K562 (cell line): ENCODE measurements around the gene TMEM150A. TPM values are rescaled to one million over a fixed set of nuclear protein-coding genes. Genes with fewer than 3 reads are reported as not detected.

ENCODE experiments used
- ATAC-seq: fragments of 200-7000 bp; cut with Tn5 transposase; 3 replicates; pipeline ENCODE4 v1.9.1; 2020; ENCODE audit warnings: moderate library complexity
- BruUV-seq: library from RNA; stranded (reverse); fragments of 400-500 nt; replicated peaks from 2 replicates; lab custom pipeline; 2021; lab: Mats Ljungman, UMichigan
- CTCF ChIA-PET: fragments of 300-600 bp; formaldehyde crosslinking; extraction: SDS; loops from one replicate; lab custom pipeline; 2021; ENCODE audit warnings: low intra/inter-chr PET ratio; lab: Yijun Ruan, JAX
- POLR2A ChIA-PET: fragments of 300-600, 350-650 bp; sonication (Branson Sonifier 250); formaldehyde crosslinking; extraction: SDS; loops from one replicate; lab custom pipeline; 2021; ENCODE audit warnings: antibody characterized with exemption, inconsistent platforms; lab: Yijun Ruan, JAX
- DNase-seq, 4 experiments: peaks; one replicate each; pipeline versions ENCODE4 v3.0.0 to v3.0.0-alpha.2; 2011 to 2018; ENCODE audit warnings: low spot score in 3 of 4, mixed read lengths in 3 of 4; ENCODE audit errors: extremely low read depth in 1 of 4
- FAIRE-seq: peaks from 2 replicates; lab custom pipeline; 2011; peaks lifted over from hg19 to GRCh38; lab: Jason Lieb, UNC
- H2AFZ ChIP-seq: 2 replicates; pipeline ENCODE4 v1.6.0; 2011; ENCODE audit warnings: low read depth, low read length, control low read depth, inconsistent platforms
- H3K27ac ChIP-seq: fragments of 200-600 bp; 3 replicates; pipeline ENCODE4 v1.8.0; 2011; ENCODE audit warnings: low read depth, mild to moderate bottlenecking, control low read depth, inconsistent platforms, low read length, moderate library complexity, mixed read lengths; ENCODE audit errors: extremely low read depth
- H3K27me3 ChIP-seq, 2 experiments: fragments of 300-600 bp in 1 of 2; 2 replicates in 1 of 2; 3 replicates in 1 of 2; pipeline versions ENCODE4 v1.6.0 to v1.8.0; 2011; ENCODE audit warnings: inconsistent platforms in 2 of 2, low read length in 2 of 2, mild to moderate bottlenecking in 1 of 2, mixed read lengths in 1 of 2, moderate library complexity in 1 of 2; ENCODE audit not compliant: control insufficient read depth in 2 of 2, insufficient read depth in 2 of 2
- H3K36me3 ChIP-seq: fragments of 300-600 bp; 3 replicates; pipeline ENCODE4 v1.8.0; 2011; ENCODE audit warnings: mild to moderate bottlenecking, low read length, inconsistent platforms; ENCODE audit not compliant: control insufficient read depth, insufficient read depth
- H3K4me1 ChIP-seq, 2 experiments: fragments of 200-600 bp in 1 of 2; replicated peaks in 1 of 2; 2 replicates in 1 of 2; 3 replicates in 1 of 2; pipeline versions ENCODE4 v1.5.1 to v1.8.0; 2011; ENCODE audit warnings: inconsistent platforms in 2 of 2, low read length in 2 of 2, mild to moderate bottlenecking in 1 of 2, mixed read lengths in 1 of 2, moderate library complexity in 1 of 2; ENCODE audit not compliant: control insufficient read depth in 2 of 2, insufficient read depth in 2 of 2
- H3K4me2 ChIP-seq: 2 replicates; pipeline ENCODE4 v1.6.1; 2011; ENCODE audit warnings: low read length, control low read depth, inconsistent platforms, mixed read lengths; ENCODE audit not compliant: insufficient read depth
- H3K4me3 ChIP-seq: fragments of 200-600 bp; sonication (generic), shearing (Covaris generic); 2 replicates; pipeline ENCODE4 v1.5.1; 2016; ENCODE audit warnings: control low read depth, inconsistent platforms
- H3K79me2 ChIP-seq: fragments of 200-600 bp; 3 replicates; pipeline ENCODE4 v1.8.0; 2011; ENCODE audit warnings: low read length, inconsistent platforms; ENCODE audit not compliant: control insufficient read depth, insufficient read depth
- H3K9ac ChIP-seq, 2 experiments: 2 replicates each; pipeline versions ENCODE4 v1.6.0 to v1.6.1; 2011; ENCODE audit warnings: low read depth in 2 of 2, low read length in 2 of 2, control low read depth in 1 of 2, inconsistent platforms in 1 of 2, mild to moderate bottlenecking in 1 of 2, mixed read lengths in 1 of 2; ENCODE audit not compliant: insufficient read depth in 1 of 2
- H3K9me1 ChIP-seq: one replicate; pipeline ENCODE4 v1.6.0; 2011; ENCODE audit warnings: inconsistent platforms, mild to moderate bottlenecking, low read length, moderate library complexity; ENCODE audit not compliant: control insufficient read depth, insufficient read depth
- H3K9me3 ChIP-seq: replicated peaks from 2 replicates; pipeline ENCODE4 v1.5.1; 2011; ENCODE audit warnings: low read depth, low read length, inconsistent platforms; ENCODE audit not compliant: control insufficient read depth, insufficient read depth
- H4K20me1 ChIP-seq: replicated peaks from 2 replicates; pipeline ENCODE4 v1.6.1; 2011; ENCODE audit warnings: low read length, inconsistent platforms, mixed read lengths; ENCODE audit not compliant: control insufficient read depth, insufficient read depth
- KDM5B ChIP-seq: fragments of 200-600 bp; sonication (generic); IDR thresholded peaks from 2 replicates; pipeline ENCODE4 v1.6.1; 2012; ENCODE audit warnings: low read depth, mild to moderate bottlenecking, moderate library complexity, low read length, control low read depth, inconsistent platforms; ENCODE audit not compliant: insufficient replicate concordance
- MCM2 ChIP-seq: fragments of 450-650 bp; IDR thresholded peaks from 2 replicates; pipeline ENCODE4 v1.6.1; 2017; ENCODE audit warnings: low read depth, mild to moderate bottlenecking
- MTF1 ChIP-seq: fragments of 250-450 bp; sonication (Bioruptor Pico); IDR thresholded peaks from 2 replicates; pipeline ENCODE4 v1.9.0; 2021; ENCODE audit warnings: moderate library complexity, mild to moderate bottlenecking, inconsistent platforms, borderline replicate concordance
- NBN ChIP-seq: fragments of 450-650 bp; IDR thresholded peaks from 2 replicates; pipeline ENCODE4 v1.6.1; 2016; ENCODE audit warnings: low read depth, mild to moderate bottlenecking
- NR1H2 ChIP-seq: sonication (generic); formaldehyde crosslinking; IDR thresholded peaks from 2 replicates; pipeline ENCODE4 v1.4.0; 2020; ENCODE audit warnings: mild to moderate bottlenecking, missing genetic modification reagents
- POLR2H ChIP-seq: IDR thresholded peaks from 2 replicates; pipeline ENCODE4 v1.6.1; 2016; ENCODE audit warnings: missing genetic modification characterization, low read depth, mild to moderate bottlenecking, control low read depth, missing compliant biosample characterization, moderate library complexity
- RFX5 ChIP-seq: IDR thresholded peaks from 2 replicates; pipeline ENCODE4 v1.6.1; 2011; ENCODE audit warnings: low read depth, mild to moderate bottlenecking, improper control_type of control experiment, low read length
- ZNF197 ChIP-seq: fragments of 200-800 bp; sonication (Bioruptor generic); IDR thresholded peaks from 2 replicates; pipeline ENCODE4 v1.6.1; 2016; ENCODE audit warnings: low read depth, missing genetic modification characterization, missing compliant biosample characterization
- ZNF444 ChIP-seq: fragments of 250-450 bp; sonication (Bioruptor Pico); IDR thresholded peaks from 2 replicates; pipeline ENCODE4 v1.4.0; 2020; ENCODE audit warnings: mild to moderate bottlenecking, moderate library complexity
- ZNF717 ChIP-seq: fragments of 250-450 bp; sonication (Bioruptor Pico); IDR thresholded peaks from 2 replicates; pipeline ENCODE4 v1.5.0; 2021
- ZNF76 ChIP-seq: fragments of 250-450 bp; sonication (Bioruptor Pico); IDR thresholded peaks from 2 replicates; pipeline ENCODE4 v1.4.0; 2020; ENCODE audit warnings: mild to moderate bottlenecking, moderate library complexity, borderline replicate concordance
- WGBS: fragments of 100-300 bp; shearing (Covaris generic); methylation state at CpG from one replicate; pipeline ENCODE4 v1.1.6; 2016; ENCODE audit warnings: low coverage, mixed read lengths; ENCODE audit not compliant: insufficient coverage; ENCODE audit errors: missing lambda C conversion rate; 5-methylcytosine and 5-hydroxymethylcytosine counted together
- in situ Hi-C: fragments of 300-500 bp; cut with MboI; formaldehyde crosslinking; loops from 4 replicates; pipeline ENCODE4 v1.15.0; 2018; ENCODE audit warnings: inconsistent platforms, mixed read lengths
- intact Hi-C: fragments of 100-400 bp; cut with micrococcal nuclease; formaldehyde crosslinking; loops from 2 replicates; pipeline ENCODE4 v1.14.2; 2022
- polyA plus RNA-seq, 8 experiments: library from polyadenylated mRNA; depleted of rRNA in 4 of 8; stranded (reverse) in 5 of 8; unstranded in 3 of 8; fragments of >200 nt; fragmentation: Nextera tagmentation in 2 of 8; fragmentation: Illumina TruSeq in 1 of 8; extraction: Ambion mirVana in 2 of 8; extraction: Trizol in 1 of 8; gene quantifications; 2 replicates each; pipeline versions ENCODE4 v1.2.1 to v1.2.3, GENCODE V29; 2011 to 2014; ENCODE audit warnings: inconsistent platforms in 1 of 8, missing spikeins in 1 of 8
- total RNA-seq, 7 experiments: library from RNA; depleted of rRNA in 6 of 7; stranded (reverse); fragments of >200 nt in 6 of 7; fragmentation: Illumina TruSeq in 2 of 7; extraction: Trizol in 2 of 7; gene quantifications; 2 replicates each; pipeline versions ENCODE4 v1.2.1 to v1.2.3, GENCODE V29; 2011 to 2021; ENCODE audit warnings: low replicate concordance in 1 of 7
- TF ChIP-seq, protein P1 (sequence below): fragments of 250-450 bp; sonication (Bioruptor Pico); IDR thresholded peaks from 2 replicates; pipeline ENCODE4 v1.4.0; 2020
- TF ChIP-seq, protein P2 (sequence below): IDR thresholded peaks from 2 replicates; pipeline ENCODE4 v1.6.1; 2011; ENCODE audit warnings: borderline replicate concordance, low read depth, mild to moderate bottlenecking, moderate library complexity, low read length; ENCODE audit not compliant: insufficient read depth, poor library complexity, severe bottlenecking

Gene TMEM150A
- total and polyA plus RNA-seq, 9 of the 15 experiments (the other 6 are each of a cell fraction or from before 2014, with no cell fraction given), result 3.9 to 17.1 (median 8.4) TPM

DNA sequence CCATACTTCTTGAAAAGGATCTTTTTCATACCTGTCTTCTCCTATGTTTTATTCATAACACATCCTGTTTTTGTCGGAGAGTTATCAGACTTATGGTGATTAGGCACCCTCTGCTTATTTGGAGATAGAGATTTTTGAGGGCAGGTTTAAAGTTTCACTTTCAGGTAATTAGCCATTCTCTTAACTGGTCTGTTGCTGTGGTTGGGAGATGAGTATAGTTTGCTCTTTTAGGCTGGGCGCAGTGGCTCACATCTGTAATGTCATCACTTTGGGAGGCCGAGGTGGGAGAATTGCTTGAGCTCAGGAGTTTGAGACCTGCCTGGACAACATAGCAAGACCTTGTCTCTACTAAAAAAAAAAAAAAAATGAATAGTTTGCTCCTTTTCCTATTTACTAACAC is 40.2 kb upstream of the TMEM150A start:
- Histone ChIP-seq H3K4me3 (no peak overlapping the region), H4K20me1 (no peaks in the 10 kb centered on the region), H3K27me3 (no peaks in the 10 kb centered on the region), H3K4me1 (no peaks in the 10 kb centered on the region), H3K9ac (no peak overlapping the region), H3K9me1 (peaks cover 3% of the 10 kb centered on the region), H2AFZ (no peak overlapping the region), H3K36me3 (peaks cover 99% of the 10 kb centered on the region)
- FAIRE-seq (no peak), ATAC-seq (no peak), DNase-seq (no peak)
- no TSS peak for BruUV-seq
- in situ Hi-C loops, result no loop called here
- POLR2A ChIA-PET, result interaction anchor here (0.9 to 1.7 kb wide), 3 partner anchors 8 to 27 kb away, joined by 3 to 8 read pairs (median 5); partner anchors contain the start of gene USP39
- no peak for TF ChIP-seq MCM2
- TF ChIP-seq ZNF76 (CRISPR knock-in tag), result no peak
- TF ChIP-seq NBN, result no peak
- TF ChIP-seq, all 486 proteins: peak for 0
- peaks cover 6% of the 10 kb centered on the region; the same call in 1 of the 3 replicates for H3K79me2 ChIP-seq
- no peak overlapping the region for H3K4me2 ChIP-seq
- H3K9me3 ChIP-seq, result no peaks in the 10 kb centered on the region
- 87% methylated on average over 3 of the region's 3 CpGs for WGBS
- CTCF ChIA-PET, result no interaction called here
- intact Hi-C loops, result no loop called here
- H3K27ac ChIP-seq, result no peak overlapping the region

DNA sequence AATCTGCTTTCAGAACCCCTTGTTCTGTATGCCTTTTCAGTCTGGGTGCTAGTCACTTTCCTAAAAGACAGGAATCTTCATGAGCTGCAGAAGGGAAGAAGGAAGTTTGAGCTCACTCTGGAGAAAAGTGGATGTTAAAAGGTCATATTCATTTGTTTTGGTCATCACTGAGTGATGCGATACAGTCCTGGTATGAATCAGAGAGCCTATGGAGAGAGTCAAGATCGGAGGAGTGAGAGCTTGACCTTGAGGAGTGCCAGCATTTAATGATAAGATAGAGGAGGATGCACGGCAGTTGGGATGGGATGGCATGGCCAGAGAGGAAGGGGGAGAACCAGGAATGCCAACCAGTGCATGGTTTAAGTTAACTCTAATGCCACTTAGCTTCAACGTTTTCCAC is 33.1 kb upstream of the TMEM150A start:
- Histone ChIP-seq H3K27me3 (no peaks in the 10 kb centered on the region), H3K9me3 (no peaks in the 10 kb centered on the region), H2AFZ (no peak overlapping the region), H3K4me1 (no peaks in the 10 kb centered on the region), H3K36me3 (peaks cover 88% of the 10 kb centered on the region), H3K4me3 (no peak overlapping the region), H3K4me2 (no peak overlapping the region), H3K27ac (no peak overlapping the region), H4K20me1 (peaks cover 6% of the 10 kb centered on the region; the same call in 1 of the 2 replicates), H3K9me1 (no peaks in the 10 kb centered on the region), H3K9ac (no peak overlapping the region), H3K79me2 (peaks cover 8% of the 10 kb centered on the region; the same call in 2 of the 3 replicates)
- WGBS, result 57% methylated on average over 4 of the region's 4 CpGs
- no peak for ATAC-seq
- BruUV-seq, result no TSS peak
- ChIA-PET POLR2A (interaction anchor here (1.0 to 1.2 kb wide), 3 partner anchors 9 to 31 kb away, joined by 3 read pairs; no protein-coding TSS in a partner anchor), CTCF (interaction anchor here (0.7 to 1.0 kb wide), 2 partner anchors 11 to 84 kb away, joined by 3 read pairs; no protein-coding TSS in a partner anchor)
- DNase-seq, result no peak
- FAIRE-seq, result no peak
- intact Hi-C loops (loop anchor here (2.0 kb wide), 1 partner anchor 71 kb away; no protein-coding TSS in a partner anchor), in situ Hi-C loops (no loop called here)
- no peak for TF ChIP-seq ZNF717
- TF ChIP-seq NBN, result no peak
- no peak for TF ChIP-seq RFX5
- TF ChIP-seq KDM5B, result no peak
- TF ChIP-seq, protein P1, sequence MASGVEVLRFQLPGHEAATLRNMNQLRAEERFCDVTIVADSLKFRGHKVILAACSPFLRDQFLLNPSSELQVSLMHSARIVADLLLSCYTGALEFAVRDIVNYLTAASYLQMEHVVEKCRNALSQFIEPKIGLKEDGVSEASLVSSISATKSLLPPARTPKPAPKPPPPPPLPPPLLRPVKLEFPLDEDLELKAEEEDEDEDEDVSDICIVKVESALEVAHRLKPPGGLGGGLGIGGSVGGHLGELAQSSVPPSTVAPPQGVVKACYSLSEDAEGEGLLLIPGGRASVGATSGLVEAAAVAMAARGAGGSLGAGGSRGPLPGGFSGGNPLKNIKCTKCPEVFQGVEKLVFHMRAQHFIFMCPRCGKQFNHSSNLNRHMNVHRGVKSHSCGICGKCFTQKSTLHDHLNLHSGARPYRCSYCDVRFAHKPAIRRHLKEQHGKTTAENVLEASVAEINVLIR, result no peak
- TF ChIP-seq, protein P2, sequence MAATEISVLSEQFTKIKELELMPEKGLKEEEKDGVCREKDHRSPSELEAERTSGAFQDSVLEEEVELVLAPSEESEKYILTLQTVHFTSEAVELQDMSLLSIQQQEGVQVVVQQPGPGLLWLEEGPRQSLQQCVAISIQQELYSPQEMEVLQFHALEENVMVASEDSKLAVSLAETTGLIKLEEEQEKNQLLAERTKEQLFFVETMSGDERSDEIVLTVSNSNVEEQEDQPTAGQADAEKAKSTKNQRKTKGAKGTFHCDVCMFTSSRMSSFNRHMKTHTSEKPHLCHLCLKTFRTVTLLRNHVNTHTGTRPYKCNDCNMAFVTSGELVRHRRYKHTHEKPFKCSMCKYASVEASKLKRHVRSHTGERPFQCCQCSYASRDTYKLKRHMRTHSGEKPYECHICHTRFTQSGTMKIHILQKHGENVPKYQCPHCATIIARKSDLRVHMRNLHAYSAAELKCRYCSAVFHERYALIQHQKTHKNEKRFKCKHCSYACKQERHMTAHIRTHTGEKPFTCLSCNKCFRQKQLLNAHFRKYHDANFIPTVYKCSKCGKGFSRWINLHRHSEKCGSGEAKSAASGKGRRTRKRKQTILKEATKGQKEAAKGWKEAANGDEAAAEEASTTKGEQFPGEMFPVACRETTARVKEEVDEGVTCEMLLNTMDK, result no peak
- no peak for TF ChIP-seq MTF1 (CRISPR knock-in tag)
- no peak for TF ChIP-seq NR1H2 (CRISPR knock-in tag)
- no peak for TF ChIP-seq ZNF444 (CRISPR knock-in tag)
- no peak for TF ChIP-seq POLR2H (tag)
- TF ChIP-seq ZNF197 (CRISPR knock-in tag), result no peak
